ENCODE measurements around the gene IQCK. TPM values are rescaled to one million over a fixed set of nuclear protein-coding genes. Genes with fewer than 3 reads are reported as not detected.

IQCK gene
- total RNA-seq, 1 donor from 2014 or later, result 6.5 TPM

DNA sequence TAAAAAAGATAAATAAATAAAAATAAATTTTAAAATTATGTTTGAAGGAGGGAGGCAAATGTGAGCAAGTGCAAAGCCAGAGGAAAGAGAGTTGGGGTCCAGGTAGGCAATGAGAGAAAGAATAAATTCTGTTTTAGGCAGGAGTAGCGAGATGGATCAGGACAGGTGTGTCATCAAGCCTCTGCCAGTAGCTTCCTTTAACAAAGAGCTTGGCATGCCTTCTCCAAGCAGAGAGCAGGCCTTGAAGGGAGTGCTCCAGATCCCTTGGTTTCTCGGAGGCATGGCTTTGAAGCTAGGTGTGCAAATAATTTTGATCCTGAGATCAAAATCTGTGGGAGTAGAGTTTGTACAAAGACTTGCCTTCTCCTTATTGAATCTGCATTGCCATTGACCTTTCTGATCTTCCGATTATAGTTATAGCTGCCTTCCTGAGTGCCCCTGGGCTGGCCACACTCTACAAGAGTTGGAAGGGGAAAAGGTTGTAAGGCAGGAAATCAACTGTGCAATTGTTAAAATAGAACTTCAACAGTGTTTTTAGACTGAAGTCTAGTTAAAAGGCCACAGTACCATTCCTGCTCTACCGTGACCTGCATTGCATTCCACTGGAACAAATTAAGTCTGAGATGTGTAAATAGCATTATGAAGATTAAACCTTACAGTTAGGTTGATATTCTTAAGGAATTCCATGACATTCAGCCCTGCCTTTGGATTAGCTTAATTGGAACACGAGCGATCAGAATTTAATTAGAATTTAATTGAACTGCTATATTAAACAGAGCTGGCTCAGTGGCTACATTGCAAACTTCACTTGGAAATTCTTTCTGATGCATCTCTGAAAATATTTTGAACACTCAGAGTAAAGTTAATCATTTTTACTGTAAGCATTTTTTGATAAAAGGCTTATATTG is 33.7 kb downstream of the IQCK start:
- DNase-seq (no peak), ATAC-seq (no peak)
- intact Hi-C loops (cut with micrococcal nuclease), result no loop called here

GRCh38 chr16:19753815-19754643 is 36.0 kb downstream of the IQCK start:
- ATAC-seq (peak; percentile 51), DNase-seq (no peak)
- intact Hi-C loops (cut with micrococcal nuclease), result no loop called here

GRCh38 chr16:19754644-19755036 is 36.6 kb downstream of the IQCK start:
- intact Hi-C loops (cut with micrococcal nuclease), result no loop called here
- ATAC-seq (peak; percentile 45), DNase-seq (no peak)

DNA sequence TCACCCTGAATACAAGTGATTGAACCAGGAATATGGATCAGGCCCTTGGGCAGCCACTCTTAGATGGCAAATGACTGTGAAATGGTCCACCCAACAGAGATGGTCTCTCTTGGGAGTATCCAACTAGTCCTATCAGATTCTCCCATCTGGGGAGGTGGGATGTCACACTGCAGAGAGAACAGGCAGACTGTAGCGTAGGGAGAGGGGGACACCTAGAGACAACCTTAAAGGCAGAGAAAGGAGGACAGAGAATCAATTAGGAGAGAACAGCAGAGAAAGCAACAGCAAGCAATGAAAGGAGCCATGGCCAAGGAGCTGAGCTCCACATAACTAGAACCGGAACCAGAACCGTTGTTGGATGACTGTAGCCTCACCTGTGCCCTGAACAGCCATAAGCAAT is 37.2 kb downstream of the IQCK start:
- DNase-seq (no peak), ATAC-seq (no peak)
- intact Hi-C loops (cut with micrococcal nuclease), result no loop called here

DNA sequence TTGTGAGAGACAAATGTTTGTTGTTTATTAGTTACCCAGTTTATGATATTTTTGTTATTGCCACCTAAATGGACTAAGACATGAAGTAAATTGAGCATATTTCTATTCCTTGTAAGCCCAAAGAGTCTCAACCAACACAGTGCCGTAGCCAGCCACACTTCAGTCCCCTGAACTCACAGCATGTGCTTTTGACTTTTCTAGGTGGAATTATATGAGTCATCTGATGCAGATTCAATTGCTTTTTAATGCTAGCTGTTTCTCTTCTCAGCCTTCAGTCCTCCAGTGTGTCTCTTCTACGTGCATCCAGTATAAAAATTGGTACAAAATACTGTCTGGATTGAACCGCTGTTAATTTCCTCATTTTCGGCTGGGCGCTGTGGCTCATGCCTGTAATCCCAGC is 39.0 kb downstream of the IQCK start:
- DNase-seq, result no peak
- ATAC-seq, result no peak
- intact Hi-C loops (cut with micrococcal nuclease), result no loop called here

DNA sequence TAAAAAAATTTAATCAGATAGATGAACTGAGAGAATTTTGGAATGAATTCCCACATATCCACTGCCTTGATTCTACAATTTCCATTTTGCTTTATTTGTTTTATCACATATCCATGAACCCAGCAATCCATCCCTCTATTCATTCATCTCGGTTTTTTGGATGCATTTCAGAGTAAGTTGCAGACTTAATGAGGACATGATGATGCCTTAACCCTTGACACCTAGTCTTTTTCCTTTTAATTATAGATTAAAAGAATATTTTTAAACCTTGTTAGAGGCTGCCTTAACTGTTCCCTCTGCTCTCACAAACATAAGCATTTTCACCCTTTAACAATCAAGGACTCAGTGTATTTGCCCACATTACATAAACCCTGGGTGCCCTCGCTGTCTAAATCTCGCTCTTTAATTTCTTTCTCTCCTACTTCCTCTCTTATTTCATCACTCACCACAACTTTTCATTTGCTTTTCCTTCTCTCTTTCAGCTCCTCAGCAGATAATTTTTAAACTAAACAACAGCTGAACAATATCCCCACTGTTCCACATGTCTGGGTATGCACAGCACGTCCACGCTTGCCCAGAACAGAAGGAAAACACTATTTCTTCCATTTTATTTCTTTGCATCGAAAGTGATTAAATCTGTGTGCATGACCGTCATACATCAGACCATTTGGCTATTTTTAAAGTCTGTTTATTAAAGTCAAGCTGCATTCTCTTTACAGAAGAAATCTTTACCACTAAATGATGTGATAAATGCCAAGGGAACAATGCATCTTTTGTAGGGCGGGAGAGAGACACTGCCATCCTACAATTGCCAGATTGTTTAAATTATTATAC is 39.9 kb downstream of the IQCK start:
- DNase-seq, result no peak
- ATAC-seq, result peak; percentile 23
- intact Hi-C loops (cut with micrococcal nuclease), result no loop called here

DNA sequence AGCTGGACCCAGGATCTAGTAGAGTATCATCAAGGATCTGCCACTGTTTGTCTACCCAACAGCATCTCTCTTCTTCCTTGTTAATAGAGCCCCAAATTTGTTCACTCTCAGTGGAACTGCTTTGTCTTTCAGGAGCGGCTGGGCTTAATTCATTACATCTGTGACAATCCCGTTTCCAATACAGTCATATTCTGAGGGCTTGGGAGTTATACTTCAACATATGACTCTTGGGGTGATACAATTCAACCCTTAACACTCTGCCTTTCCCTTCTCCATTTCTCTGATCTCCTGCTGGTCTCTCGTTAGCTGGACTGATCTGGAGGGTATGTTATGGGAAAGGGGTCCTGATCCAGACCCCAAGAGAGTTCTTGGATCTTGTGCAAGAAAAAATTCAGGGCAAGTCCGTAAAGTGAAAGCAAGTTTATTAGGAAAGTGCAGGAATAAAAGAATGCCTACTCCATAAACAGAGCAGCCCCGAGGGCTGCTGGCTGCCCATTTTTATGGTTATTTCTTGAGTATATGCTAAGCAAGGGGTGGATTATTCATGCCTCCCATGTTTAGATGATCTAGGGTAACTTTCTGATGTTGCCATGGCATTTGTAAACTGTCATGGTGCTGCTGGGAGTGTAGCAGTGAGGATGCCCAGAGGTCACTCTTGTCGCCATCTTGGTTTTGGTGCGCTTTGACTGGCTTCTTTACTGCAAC is 42.4 kb downstream of the IQCK start:
- intact Hi-C loops (cut with micrococcal nuclease), result no loop called here
- DNase-seq (no peak), ATAC-seq (no peak)

DNA sequence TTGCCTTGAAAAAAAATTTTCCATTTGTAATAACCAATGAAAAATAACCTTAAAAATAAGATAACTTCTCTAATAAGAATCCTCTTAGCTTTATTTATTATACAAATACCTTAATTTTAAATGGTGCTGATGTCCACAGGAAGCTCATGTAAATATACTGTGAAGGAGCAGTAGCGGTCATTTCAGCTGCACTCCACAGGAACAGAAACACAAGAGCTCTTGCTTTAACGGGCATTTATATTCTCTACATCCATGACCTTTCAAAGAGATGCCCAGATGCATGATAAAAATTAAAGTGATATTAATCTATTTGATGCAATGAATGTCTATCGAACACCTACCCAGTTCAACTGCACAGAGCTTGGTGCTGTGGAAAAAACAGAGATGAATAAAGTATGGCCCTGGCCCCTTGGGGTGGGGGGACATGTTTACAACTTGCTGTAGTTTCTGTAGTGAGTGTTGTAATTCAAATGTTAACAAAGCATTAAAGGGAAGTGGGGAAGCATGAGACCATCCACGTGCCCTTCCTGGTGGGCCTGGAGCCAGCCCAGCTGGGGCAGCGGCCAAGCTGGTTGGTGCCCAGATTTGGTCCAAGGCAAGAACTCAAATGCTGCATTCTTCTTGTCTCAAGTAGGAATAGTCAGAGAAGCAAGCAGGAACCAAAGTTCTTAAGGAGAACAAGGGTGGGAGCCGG is 47.9 kb downstream of the IQCK start:
- DNase-seq (peak; percentile 74), ATAC-seq (peak; percentile 74)
- intact Hi-C loops (cut with micrococcal nuclease), result no loop called here

GRCh38 chr16:19766554-19766884 is 48.4 kb downstream of the IQCK start:
- DNase-seq, result no peak
- intact Hi-C loops (cut with micrococcal nuclease), result no loop called here
- ATAC-seq, result peak; percentile 36

- intact Hi-C loops (cut with micrococcal nuclease), result no loop called here
- DNase-seq, result no peak
- no peak for ATAC-seq
Observed at GRCh38 chr16:19766988-19767387, 48.9 kb downstream of the IQCK start.

DNA sequence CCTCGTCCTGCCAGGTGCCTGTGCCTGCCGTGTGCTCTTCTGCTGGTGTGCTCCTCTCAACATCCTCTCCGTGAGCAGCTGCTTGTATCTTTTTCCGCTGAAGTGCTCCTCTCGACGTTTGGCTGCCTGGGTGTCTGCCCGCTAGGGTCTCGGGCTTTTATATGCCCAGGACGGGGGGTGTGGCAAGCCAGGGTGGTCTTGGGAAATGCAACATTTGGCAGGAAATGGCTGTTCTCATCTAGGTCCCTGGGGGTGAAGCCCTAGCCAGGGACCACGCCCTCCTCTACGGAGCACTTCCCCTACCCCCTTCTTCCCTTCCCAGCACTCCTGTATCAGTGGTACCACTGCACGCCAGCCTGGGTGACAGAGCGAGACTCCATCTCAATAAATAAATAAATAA is 49.4 kb downstream of the IQCK start:
- intact Hi-C loops (cut with micrococcal nuclease), result no loop called here

DNA sequence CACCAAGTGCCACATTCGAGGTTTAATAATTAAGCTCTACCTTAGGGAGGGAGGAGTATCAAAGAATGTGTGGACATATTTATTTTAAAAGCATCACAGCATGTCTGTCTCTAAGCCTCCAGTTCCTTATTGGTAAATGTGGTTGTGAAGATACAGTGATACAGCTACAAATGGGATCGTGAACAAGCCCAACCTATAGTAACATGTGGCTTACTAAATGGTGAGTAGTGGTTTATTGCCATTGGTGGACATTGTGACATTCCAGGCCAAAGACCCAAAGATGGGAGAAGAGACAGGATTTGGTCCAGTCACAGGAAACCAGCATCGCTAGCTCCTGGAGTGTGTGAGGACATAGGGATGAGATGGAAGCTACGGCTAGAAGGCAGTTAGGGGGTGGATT is 51.2 kb downstream of the IQCK start:
- ATAC-seq (no peak), DNase-seq (no peak)
- intact Hi-C loops (cut with micrococcal nuclease), result no loop called here

More for the DNA sequence above, 49.4 kb downstream of the IQCK start:
- DNase-seq, result no peak
- no peak for ATAC-seq

GRCh38 chr16:19771040-19771439 is 53.0 kb downstream of the IQCK start:
- ATAC-seq, result no peak
- intact Hi-C loops (cut with micrococcal nuclease), result no loop called here
- DNase-seq, result no peak

DNA sequence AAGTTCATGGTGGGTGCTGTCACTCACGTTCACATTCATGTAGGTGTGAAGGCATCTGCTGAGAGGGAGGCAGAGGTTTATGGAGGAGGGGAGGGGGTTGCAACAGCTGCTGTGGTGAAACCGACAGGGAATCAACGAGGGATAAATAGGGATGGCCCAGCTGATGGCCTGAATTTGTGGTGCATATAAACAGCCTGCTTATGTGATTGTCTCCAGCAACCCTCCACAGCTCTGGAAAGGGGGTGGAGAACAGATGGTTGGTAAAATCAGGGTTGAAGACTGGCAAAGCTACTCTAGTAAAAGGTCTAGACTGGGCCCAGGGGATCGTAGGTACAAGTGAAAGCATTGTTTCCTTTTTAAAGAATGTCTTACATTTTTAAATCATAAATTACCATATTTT is 53.7 kb downstream of the IQCK start:
- ATAC-seq, result no peak
- no peak for DNase-seq
- intact Hi-C loops (cut with micrococcal nuclease), result no loop called here

- DNase-seq (no peak), ATAC-seq (no peak)
- intact Hi-C loops (cut with micrococcal nuclease), result no loop called here
Observed at GRCh38 chr16:19774024-19774423, 56.0 kb downstream of the IQCK start.

GRCh38 chr16:19776147-19776546 is 58.1 kb downstream of the IQCK start:
- DNase-seq (no peak), ATAC-seq (no peak)
- intact Hi-C loops (cut with micrococcal nuclease), result no loop called here

DNA sequence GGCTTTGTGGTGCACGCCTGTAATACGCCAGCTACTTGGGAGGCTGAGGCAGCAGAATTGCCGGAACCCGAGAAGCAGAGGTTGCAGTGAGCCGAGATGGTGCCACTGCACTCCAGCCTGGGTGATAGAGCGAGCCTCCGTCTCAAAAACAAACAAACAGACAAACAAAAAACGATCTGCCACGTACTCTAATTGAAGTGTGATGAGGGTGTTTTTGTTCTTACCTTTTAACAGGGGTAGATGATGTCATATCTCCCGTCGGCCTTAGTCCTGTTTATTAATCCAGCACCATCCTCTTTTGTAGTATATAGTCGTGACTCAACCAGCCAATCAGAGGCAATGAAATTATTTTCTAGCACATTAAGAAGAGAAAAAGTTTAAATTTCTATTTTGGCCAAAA is 58.5 kb downstream of the IQCK start:
- ATAC-seq (no peak), DNase-seq (no peak)

GRCh38 chr16:19780321-19780720 is 62.2 kb downstream of the IQCK start:
- intact Hi-C loops (cut with micrococcal nuclease), result no loop called here
- DNase-seq (no peak), ATAC-seq (no peak)

More for the DNA sequence above, 58.5 kb downstream of the IQCK start:
- intact Hi-C loops (cut with micrococcal nuclease), result no loop called here

GRCh38 chr16:19781226-19781625 is 63.2 kb downstream of the IQCK start:
- DNase-seq, result no peak
- intact Hi-C loops (cut with micrococcal nuclease), result no loop called here
- ATAC-seq, result no peak
